GM23248 (cell line): ENCODE data around the gene FXYD6. TPM values are rescaled to one million over a fixed set of nuclear protein-coding genes. Genes with fewer than 3 reads are reported as not detected.

Experiments used
- DNase-seq: peaks from one replicate; pipeline ENCODE4 v3.0.0-alpha.2; 2015
- H2AFZ ChIP-seq: fragments of 200-600 bp; sonication (generic); 2 replicates; pipeline ENCODE4 v1.6.1; 2016; ENCODE audit warnings: antibody characterized with exemption
- H3F3A ChIP-seq: fragments of 200-600 bp; sonication (generic); 2 replicates; pipeline ENCODE4 v1.6.1; 2016; ENCODE audit warnings: mild to moderate bottlenecking, antibody characterized with exemption, mixed run types; ENCODE audit not compliant: insufficient read depth
- H3K27ac ChIP-seq: fragments of 200-600 bp; sonication (generic); 2 replicates; pipeline ENCODE4 v1.5.1; 2016; ENCODE audit warnings: mild to moderate bottlenecking
- H3K27me3 ChIP-seq: fragments of 200-600 bp; sonication (generic); replicated peaks from 2 replicates; pipeline ENCODE4 v1.6.1; 2016; ENCODE audit warnings: mild to moderate bottlenecking; ENCODE audit not compliant: insufficient read depth
- H3K36me3 ChIP-seq: fragments of 200-600 bp; sonication (generic); 2 replicates; pipeline ENCODE4 v1.6.1; 2016; ENCODE audit warnings: low read depth, mild to moderate bottlenecking
- H3K4me1 ChIP-seq: fragments of 200-600 bp; sonication (generic); 2 replicates; pipeline ENCODE4 v1.6.1; 2016; ENCODE audit warnings: mild to moderate bottlenecking; ENCODE audit not compliant: insufficient read depth
- H3K4me2 ChIP-seq: fragments of 200-600 bp; sonication (generic); one replicate; pipeline ENCODE4 v1.6.1; 2016; ENCODE audit warnings: mild to moderate bottlenecking; ENCODE audit not compliant: unreplicated experiment
- H3K4me3 ChIP-seq: fragments of 200-600 bp; sonication (generic); 2 replicates; pipeline ENCODE4 v1.5.1; 2016; ENCODE audit warnings: mild to moderate bottlenecking
- H3K79me2 ChIP-seq: fragments of 200-600 bp; sonication (generic); 2 replicates; pipeline ENCODE4 v1.6.1; 2016; ENCODE audit warnings: mild to moderate bottlenecking; ENCODE audit not compliant: insufficient read depth
- H3K9ac ChIP-seq: fragments of 200-600 bp; sonication (generic); 2 replicates; pipeline ENCODE4 v1.6.1; 2016; ENCODE audit warnings: mild to moderate bottlenecking
- H3K9me2 ChIP-seq: fragments of 200-600 bp; sonication (generic); 2 replicates; pipeline ENCODE4 v1.6.1; 2016; ENCODE audit warnings: mixed run types, mild to moderate bottlenecking, moderate library complexity; ENCODE audit not compliant: insufficient read depth
- H3K9me3 ChIP-seq: fragments of 200-600 bp; sonication (generic); one replicate; pipeline ENCODE4 v1.6.1; 2017; ENCODE audit warnings: low read depth
- H4K20me1 ChIP-seq: fragments of 200-600 bp; sonication (generic); 2 replicates; pipeline ENCODE4 v1.6.0; 2016; ENCODE audit not compliant: insufficient read depth
- EZH2 ChIP-seq: fragments of 200-600 bp; sonication (generic); IDR thresholded peaks from 2 replicates; pipeline ENCODE4 v1.6.1; 2018; ENCODE audit warnings: antibody characterized with exemption, mild to moderate bottlenecking; ENCODE audit not compliant: insufficient read depth, poor library complexity, severe bottlenecking
- EZH2phosphoT487 ChIP-seq: fragments of 200-600 bp; sonication (generic); IDR thresholded peaks from 2 replicates; pipeline ENCODE4 v1.6.1; 2018; ENCODE audit warnings: antibody characterized with exemption, moderate library complexity, mild to moderate bottlenecking, low read depth; ENCODE audit not compliant: insufficient read depth
- WGBS, 2 experiments: methylation state at CpG; one replicate each; pipeline ENCODE4 v1.1.6; 2015 to 2017; ENCODE audit warnings: low lambda C conversion rate in 2 of 2, low coverage in 1 of 2; ENCODE audit errors: missing lambda C conversion rate in 2 of 2; 5-methylcytosine and 5-hydroxymethylcytosine counted together
- in situ Hi-C: fragments of 300-500 bp; cut with MboI; formaldehyde crosslinking; loops from 2 replicates; pipeline ENCODE4 v1.15.0; 2020
- polyA plus RNA-seq: library from polyadenylated mRNA; unstranded; fragments of >200 nt; fragmentation: Nextera tagmentation; extraction: Ambion mirVana; gene quantifications from 2 replicates; pipeline ENCODE4 v1.2.1, GENCODE V29; 2016
- total RNA-seq: library from RNA; depleted of rRNA; stranded (reverse); fragments of >200 nt; shearing (Covaris generic); gene quantifications from 2 replicates; pipeline ENCODE4 v1.2.3, GENCODE V29; 2014

The FXYD6 gene
- total and polyA plus RNA-seq, 2 experiments from 2014 or later = not detected

- Histone ChIP-seq H3F3A (no peaks in the 10 kb centered on the region), H2AFZ (no peak overlapping the region), H3K9me2 (no peaks in the 10 kb centered on the region), H3K4me2 (no peak overlapping the region), H3K79me2 (no peaks in the 10 kb centered on the region), H3K9ac (no peak overlapping the region), H3K4me3 (no peak overlapping the region), H3K27ac (no peak overlapping the region), H3K4me1 (0 out of 2 replicates have a peak, but pooled peaks cover 2% of the 10 kb centered on the region), H3K9me3 (no peaks in the 10 kb centered on the region), H3K36me3 (no peaks in the 10 kb centered on the region), H4K20me1 (no peaks in the 10 kb centered on the region), H3K27me3 (peaks cover 6% of the 10 kb centered on the region; the same call in 1 of the 2 replicates)
- in situ Hi-C loops = no loop called here
- no peak for DNase-seq
- no peak for TF ChIP-seq EZH2
- no peak for TF ChIP-seq EZH2phosphoT487
- 66% methylated on average over 7 of the region's 7 CpGs for WGBS, 2 experiments
Measured at GRCh38 chr11:117912497-117912896, 36.0 kb upstream of the FXYD6 start.

- no peaks in the 10 kb centered on the region for H3K36me3 ChIP-seq
Measured at GRCh38 chr11:117911694-117912093, 35.2 kb upstream of the FXYD6 start.

DNA sequence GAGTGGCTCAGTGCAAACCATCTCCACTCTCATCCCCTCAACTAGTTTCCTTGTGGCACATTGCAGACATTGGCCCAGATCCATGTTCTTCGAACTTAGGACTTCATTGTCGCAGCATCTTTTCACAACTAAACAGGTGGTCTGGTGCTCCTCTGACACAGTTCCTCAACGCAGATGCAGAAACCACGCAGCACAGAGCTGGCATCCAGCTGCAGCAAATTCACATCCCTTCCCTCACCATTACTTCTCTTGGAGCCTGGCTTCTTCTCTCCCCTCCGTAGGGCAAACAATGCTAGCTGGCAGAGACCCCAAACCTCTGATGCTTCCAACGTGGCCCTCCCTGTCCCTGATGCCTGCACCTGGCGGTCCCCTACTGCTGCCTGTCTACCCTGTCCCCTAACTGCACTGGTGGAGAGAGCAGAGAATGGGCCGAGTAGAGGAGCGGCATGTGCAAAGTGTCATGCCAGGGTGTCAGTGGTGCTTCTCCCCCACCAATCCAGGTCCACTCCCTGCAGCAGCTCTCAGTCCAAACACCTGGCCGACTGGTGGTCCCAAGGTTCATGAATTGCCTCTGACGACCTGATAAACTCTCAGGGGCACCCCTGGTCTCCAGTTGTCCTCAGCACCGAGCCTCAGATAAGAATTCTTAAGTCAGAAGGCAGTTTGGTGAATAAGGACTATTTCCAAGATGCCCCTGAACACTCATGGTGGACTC, 34.6 kb upstream of the FXYD6 start:
- no peak overlapping the region for H3K9ac ChIP-seq
- no peaks in the 10 kb centered on the region for H3K36me3 ChIP-seq
- peaks cover 6% of the 10 kb centered on the region; the same call in 1 of the 2 replicates for H3F3A ChIP-seq
- no peak overlapping the region for H2AFZ ChIP-seq
- 0 out of 2 replicates have a peak, but pooled peaks cover 4% of the 10 kb centered on the region for H3K4me1 ChIP-seq
- no peak overlapping the region for H3K4me3 ChIP-seq
- H3K79me2 ChIP-seq = no peaks in the 10 kb centered on the region
- DNase-seq = no peak
- TF ChIP-seq EZH2phosphoT487 (no peak), EZH2 (no peak)
- no peak overlapping the region for H3K27ac ChIP-seq
- H3K27me3 ChIP-seq = peaks cover 6% of the 10 kb centered on the region; the same call in 1 of the 2 replicates
- WGBS, 2 experiments = 38 to 39% methylated on average over 12 of the region's 12 CpGs
- no peaks in the 10 kb centered on the region for H3K9me2 ChIP-seq
- no peak overlapping the region for H3K4me2 ChIP-seq
- no peaks in the 10 kb centered on the region for H4K20me1 ChIP-seq
- in situ Hi-C loops = no loop called here
- no peaks in the 10 kb centered on the region for H3K9me3 ChIP-seq

More at GRCh38 chr11:117911694-117912093, 35.2 kb upstream of the FXYD6 start:
- in situ Hi-C loops = no loop called here
- no peaks in the 10 kb centered on the region for H3K79me2 ChIP-seq
- no peak overlapping the region for H3K4me2 ChIP-seq
- H3K9me3 ChIP-seq = no peaks in the 10 kb centered on the region
- no peak overlapping the region for H3K4me3 ChIP-seq
- WGBS, 2 experiments = 58 to 59% methylated on average over 3 of the region's 3 CpGs
- H3K9ac ChIP-seq = no peak overlapping the region
- no peak for TF ChIP-seq EZH2phosphoT487
- TF ChIP-seq EZH2 = no peak
- H4K20me1 ChIP-seq = no peaks in the 10 kb centered on the region
- no peaks in the 10 kb centered on the region for H3K9me2 ChIP-seq
- H3F3A ChIP-seq = peaks cover under 1% of the 10 kb centered on the region; the same call in 1 of the 2 replicates
- peaks cover 6% of the 10 kb centered on the region; the same call in 1 of the 2 replicates for H3K27me3 ChIP-seq
- H2AFZ ChIP-seq = no peak overlapping the region
- H3K4me1 ChIP-seq = 0 out of 2 replicates have a peak, but pooled peaks cover 4% of the 10 kb centered on the region
- DNase-seq = no peak
- no peak overlapping the region for H3K27ac ChIP-seq

DNA sequence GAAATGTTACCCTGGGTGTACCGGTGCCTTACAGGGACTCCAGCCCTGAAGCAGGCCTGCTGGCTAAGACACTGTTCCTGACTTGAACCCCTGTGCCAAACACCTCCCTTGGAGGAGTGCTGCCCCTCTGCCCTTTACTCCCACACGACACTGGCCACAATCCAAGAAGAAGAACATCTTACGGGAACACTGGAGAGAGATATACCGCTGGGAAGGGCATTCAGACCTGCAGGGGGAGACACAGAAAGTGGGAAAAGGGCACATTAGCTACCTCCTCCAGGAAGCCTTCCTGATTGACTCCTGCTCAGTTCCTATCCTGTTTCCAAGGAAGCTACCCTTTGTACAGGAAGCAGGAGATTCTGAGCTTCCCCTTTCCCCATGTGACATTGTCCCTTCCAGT, 34.1 kb upstream of the FXYD6 start:
- in situ Hi-C loops = no loop called here
- WGBS, 2 experiments = 41 to 48% methylated on average over 4 of the region's 4 CpGs

More for the DNA sequence above, 34.1 kb upstream of the FXYD6 start:
- H2AFZ ChIP-seq = no peak overlapping the region
- H3F3A ChIP-seq = peaks cover 6% of the 10 kb centered on the region; the same call in 1 of the 2 replicates
- no peak overlapping the region for H3K4me3 ChIP-seq
- no peaks in the 10 kb centered on the region for H3K9me2 ChIP-seq
- no peak overlapping the region for H3K27ac ChIP-seq
- H4K20me1 ChIP-seq = no peaks in the 10 kb centered on the region
- no peak for DNase-seq
- H3K36me3 ChIP-seq = no peaks in the 10 kb centered on the region
- H3K27me3 ChIP-seq = peaks cover 6% of the 10 kb centered on the region; the same call in 1 of the 2 replicates
- H3K9me3 ChIP-seq = no peaks in the 10 kb centered on the region
- H3K9ac ChIP-seq = no peak overlapping the region
- no peak overlapping the region for H3K4me2 ChIP-seq
- no peak for TF ChIP-seq EZH2phosphoT487
- no peak for TF ChIP-seq EZH2
- 0 out of 2 replicates have a peak, but pooled peaks cover 4% of the 10 kb centered on the region for H3K4me1 ChIP-seq
- no peaks in the 10 kb centered on the region for H3K79me2 ChIP-seq
